ENCODE measurements around the gene MITF.
A peak's percentile ranks its signal among the peaks of the same experiment; 100 is the strongest.
"Not testable (repeated sequence)": the region's sequence is repeated elsewhere in the genome, so short reads cannot be mapped to it uniquely, and the experiment has no call there.

MITF gene

DNA sequence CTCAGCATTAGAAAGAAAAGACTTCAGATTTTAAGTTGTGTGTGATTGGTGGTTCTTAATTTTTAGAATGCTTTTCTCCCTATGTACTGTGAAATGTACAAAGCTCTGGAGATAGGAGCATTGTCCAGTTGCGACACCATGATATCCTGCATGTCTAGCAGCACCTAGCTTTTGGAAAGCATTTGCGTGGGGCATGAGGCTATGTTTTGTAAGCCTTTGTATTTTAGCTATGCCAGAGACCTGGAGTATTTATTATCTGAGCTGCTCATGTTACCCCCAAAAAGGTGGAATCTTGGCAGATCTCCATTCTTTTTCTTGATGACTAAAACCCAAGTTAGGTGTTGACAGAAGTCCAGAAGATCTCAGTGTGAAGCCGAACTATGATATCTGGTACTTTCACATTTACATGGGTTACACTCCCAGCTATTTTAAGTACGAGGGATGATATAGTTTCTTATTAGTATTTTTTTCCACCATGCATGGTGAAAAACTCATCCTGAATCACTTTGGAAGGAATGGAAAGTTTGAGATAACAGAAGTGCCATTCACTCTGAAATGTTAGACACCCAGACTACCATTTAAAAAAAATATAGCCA is 133.6 kb downstream of the MITF start:
- no peak for DNase-seq (ENCODE audit: low spot score)

DNA sequence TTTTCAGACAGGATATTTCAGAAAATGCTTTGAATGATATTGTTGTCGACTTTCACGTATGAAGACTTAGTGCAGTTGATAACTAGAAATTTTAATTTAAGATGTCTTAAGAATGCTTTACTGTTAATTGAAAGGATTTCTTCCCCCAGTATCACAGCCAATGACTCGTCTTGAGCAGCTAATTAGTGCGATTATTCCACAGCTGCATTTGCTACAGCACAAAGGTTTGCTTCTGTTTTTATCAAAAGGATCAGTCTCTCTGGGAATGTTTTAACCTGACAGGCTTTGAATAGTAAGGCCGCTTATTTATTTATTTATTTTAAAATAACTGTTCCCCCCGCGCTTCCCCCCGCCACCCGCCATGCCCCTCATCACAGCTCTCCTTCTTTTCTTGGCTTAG is 136.8 kb downstream of the MITF start:
- no peak for DNase-seq (ENCODE audit: low spot score)

DNA sequence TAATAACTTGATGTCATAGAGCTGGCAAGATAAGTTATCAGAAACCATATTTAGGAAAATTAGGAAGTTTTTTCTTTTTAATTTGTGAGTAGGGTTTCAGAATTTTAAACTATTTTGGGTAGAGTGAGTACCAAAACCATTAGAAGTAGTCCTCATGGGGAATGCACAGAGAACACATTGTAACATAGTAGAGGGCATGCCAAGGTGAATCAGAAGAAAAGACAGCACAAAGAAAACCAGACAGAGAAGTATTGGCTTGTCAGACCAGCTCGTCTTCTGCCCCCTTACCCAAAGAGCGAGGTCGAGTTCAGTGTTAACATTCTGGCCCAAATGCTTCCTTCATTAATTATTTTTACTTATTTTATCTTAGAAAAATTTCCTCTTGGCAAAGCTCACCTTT is 139.0 kb downstream of the MITF start:
- DNase-seq (ENCODE audit: low spot score) = no peak

DNA sequence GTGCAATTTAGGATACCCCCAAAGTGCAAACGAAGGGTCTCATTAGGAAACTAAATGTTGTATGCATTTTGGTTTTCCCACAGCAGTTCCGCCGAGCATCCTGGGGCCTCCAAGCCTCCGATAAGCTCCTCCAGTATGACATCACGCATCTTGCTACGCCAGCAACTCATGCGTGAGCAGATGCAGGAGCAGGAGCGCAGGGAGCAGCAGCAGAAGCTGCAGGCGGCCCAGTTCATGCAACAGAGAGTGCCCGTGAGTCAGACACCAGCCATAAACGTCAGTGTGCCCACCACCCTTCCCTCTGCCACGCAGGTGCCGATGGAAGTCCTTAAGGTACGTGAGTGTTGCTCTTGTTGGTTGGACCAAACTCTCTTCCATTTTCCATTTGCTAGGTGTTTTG is 139.8 kb downstream of the MITF start:
- DNase-seq (ENCODE audit: low spot score) = no peak

DNA sequence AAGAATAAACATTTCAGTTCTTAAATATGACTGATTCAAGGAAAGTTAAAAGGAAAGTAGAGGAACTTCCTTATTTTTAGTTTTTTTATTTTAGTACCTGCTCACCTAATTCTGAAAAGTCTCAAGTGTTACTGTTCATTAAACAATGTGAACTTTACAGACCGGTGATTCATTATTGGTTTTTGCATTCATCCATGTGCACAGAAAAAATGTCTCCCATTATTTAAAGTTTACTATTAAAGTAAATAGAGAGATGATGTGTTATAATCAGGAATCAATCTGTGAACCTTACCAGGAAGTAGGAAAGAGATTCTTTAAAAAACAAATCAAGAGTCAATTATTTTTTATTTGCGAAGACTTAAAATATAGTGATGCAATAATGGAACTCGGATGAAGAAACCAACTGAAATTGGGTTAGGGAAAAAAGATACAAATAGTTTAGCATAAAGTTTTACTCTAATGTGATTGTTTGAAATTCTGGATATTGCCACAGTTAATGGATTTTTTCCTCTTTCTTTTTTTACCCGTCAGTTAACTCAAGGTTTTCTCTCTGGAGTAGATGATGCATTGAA is 140.9 kb downstream of the MITF start:
- no peak for DNase-seq (ENCODE audit: low spot score)

DNA sequence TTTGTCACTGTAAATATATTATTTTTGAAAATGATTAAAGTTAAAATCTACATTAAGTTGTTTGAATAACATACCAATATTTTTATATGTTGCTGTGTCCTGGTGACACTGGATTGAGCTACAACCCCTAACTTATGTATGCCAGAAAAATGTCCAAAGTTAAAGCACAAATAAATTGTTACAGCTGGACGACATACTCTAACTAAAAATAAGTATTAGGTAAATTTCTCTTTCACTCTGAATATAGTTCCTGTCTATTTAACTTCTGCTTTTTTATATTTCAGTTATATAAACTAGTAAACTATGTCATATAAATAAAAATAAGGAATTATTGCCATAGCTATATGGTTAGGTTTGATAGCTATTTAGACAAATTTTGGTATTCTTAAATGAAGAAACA is 141.8 kb downstream of the MITF start:
- DNase-seq (ENCODE audit: low spot score) = peak; percentile 24

DNA sequence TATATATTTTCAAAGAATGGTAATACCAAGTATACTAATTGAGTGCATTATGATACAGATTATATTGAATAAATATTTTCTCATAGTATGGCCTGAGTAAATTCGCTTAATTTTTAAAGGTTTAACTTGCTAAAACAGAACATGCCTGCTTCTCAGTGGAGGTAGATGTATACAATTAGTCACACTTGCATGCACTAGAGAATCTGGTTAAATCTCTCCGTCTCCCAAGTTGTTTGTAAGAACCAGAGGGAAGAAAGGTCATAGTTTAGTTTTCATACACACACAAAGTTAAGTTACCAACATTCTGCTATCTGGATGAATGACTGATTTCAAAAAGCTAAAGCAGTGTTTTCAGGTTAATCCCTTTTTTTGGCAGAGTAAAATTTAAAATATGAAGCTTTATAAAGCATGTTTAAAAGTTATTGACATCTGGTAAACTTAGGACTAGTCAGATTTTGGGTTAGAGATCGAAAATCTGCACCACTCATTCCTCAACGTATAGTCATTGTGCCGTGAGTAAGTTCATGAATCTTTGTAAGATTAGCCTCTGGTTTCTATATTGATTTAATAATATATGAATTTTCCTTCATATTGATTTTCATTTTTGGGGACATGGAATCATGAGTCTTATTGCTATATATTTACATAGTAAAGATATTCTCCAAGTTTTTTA is 142.6 kb downstream of the MITF start:
- DNase-seq (ENCODE audit: low spot score) = peak; percentile 9

DNA sequence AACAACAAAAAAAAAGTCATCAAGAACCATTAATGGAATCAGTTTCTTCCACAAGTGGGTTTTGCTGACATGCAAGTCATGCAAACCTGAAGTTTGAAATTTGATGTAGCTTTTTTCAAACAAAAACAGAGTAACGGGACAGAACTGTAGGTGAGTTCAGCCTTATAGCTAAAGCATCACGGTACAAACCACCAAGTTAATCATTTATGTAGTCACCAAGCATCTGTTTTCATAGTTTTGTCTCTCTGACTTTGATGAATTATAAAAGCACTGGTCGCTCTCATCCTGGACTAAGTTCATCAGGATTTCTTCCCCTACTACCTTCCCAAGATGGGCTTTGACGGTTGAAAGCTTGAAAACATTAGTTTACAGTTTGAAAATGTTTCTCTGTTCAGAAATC is 143.3 kb downstream of the MITF start:
- no peak for DNase-seq (ENCODE audit: low spot score)

DNA sequence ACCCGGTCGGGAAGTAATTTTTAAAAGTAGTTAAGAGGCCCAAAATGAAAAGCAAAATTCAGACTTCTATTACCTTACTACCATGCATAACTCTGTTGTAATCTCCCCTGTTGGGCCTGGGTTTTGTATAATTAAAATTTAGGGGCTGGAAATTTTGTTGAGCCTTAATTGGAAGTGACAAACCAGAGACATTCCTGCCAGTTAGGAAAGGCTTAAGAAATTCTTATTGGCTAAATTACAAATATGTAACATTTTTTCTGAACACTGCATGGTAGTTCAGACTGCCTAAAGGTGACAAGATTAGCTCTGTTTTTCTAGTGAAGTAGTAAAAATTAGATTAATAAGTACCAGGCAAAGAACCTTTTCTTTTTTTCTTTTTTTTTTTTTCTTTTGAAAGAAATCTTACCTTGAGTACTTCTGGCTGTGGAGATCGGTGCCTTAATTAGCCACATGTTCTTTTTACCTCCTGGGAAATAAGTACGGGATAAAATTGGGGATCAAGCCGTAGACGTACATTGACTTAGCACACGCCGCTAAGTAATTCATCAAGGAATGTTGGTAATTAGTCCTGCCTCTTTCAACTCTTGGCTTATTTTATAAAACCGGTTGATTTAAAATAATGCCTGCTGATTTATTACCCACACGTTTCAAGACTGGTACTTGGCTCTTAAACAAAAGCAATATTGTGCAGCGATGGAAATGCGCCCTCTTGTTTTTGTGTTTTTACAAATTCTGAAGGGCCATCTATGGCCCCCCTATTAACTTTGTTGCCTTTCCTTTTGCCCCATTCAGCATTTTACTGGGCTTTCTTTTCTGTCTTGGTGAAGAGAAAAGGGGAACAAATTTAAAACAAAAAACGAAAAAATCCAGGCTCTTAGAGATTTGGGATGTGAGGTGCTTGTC is 149.0 kb downstream of the MITF start:
- no peak for DNase-seq (ENCODE audit: low spot score)

DNA sequence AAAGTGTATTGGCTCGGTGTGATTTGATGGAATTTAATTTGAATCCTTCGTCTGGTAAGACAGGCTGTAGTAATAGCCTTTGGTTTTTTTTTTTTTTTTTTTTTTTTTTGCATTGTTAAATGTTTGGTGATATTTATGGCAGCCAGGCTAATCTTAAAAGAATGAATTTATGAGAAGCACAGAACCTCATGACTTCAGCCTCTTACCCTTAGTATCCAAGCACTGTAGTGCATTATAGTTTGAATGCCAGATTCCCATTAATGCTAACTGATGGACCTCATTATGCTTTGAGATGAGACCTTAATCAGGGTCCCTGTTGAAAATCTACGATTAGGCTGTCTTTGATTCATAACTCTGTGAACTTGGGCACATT is 149.7 kb downstream of the MITF start:
- DNase-seq (ENCODE audit: low spot score) = no peak

DNA sequence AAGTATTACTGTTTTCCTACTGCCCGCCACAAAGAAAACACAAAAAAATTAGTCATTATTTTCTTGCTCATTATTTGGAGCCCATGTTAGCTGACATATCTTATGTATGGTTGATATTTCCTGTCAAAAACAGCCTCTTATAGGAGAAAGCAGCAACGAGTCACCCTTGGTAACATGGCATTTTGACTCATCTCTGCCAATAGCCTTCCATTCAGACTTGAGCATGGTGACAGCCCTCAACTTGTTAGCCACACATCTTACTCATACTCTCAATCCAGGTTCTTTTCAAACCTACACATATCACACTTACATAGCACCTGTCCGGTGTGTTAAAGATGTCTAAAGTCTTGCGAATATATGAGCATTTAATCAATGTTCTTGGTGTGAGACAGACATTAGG is 150.8 kb downstream of the MITF start:
- no peak for DNase-seq (ENCODE audit: low spot score)

DNA sequence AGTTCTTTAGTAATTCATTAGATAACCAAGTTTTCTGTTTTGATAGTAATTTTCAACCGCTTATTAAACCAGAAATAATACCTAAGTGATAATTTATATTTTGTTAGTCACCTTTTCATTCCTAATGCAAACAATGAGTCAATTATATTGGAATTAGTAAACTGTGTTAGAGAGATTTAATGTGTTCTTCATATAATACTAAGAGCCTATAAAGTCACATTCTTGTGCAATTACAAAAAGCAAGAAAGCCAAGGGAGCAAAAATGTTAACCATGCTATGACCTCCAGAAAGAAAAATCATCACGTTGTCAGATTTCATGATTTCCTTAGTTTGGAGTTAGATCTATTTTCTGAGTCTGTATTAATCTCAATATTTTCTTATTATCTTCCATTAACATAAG is 151.4 kb downstream of the MITF start:
- DNase-seq (ENCODE audit: low spot score) = no peak

DNA sequence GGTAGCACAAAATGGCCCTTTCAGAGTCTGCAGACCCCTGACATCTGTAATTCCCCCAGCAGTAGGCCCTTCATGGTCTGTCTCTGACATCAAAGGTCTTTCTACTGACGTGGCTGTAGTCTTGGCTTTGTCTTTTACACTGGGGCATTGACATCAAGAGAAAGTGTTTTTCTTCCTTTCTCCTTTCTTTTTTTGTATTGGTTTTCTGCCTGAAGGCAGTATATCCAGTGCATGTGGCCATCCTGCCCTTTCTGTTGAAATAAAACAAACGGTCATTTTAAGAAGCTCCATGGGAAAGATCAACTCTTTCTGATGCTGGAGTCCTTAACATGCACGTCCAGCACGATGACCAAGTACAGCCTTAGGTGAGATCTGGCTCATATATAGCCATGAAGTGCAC is 153.4 kb downstream of the MITF start:
- no peak for DNase-seq (ENCODE audit: low spot score)

DNA sequence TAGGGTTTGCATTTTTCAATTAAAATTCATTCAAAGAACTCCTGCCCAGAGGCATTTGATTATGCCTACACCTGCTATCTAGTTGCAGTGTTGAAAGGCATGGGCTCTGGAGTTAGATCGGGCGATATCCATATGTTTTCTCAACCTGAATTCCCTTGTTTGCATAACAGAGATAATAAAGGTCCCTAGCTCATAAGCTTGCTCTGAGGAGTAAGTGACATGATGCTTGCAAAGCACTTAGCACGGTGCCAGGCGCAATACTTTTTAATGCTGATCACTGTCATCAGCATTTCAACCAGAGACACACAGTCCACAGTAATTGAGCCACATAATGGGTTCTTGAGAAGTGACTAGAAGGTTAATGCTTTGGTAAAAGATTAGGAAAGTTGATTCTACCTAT is 154.0 kb downstream of the MITF start:
- DNase-seq (ENCODE audit: low spot score) = no peak

DNA sequence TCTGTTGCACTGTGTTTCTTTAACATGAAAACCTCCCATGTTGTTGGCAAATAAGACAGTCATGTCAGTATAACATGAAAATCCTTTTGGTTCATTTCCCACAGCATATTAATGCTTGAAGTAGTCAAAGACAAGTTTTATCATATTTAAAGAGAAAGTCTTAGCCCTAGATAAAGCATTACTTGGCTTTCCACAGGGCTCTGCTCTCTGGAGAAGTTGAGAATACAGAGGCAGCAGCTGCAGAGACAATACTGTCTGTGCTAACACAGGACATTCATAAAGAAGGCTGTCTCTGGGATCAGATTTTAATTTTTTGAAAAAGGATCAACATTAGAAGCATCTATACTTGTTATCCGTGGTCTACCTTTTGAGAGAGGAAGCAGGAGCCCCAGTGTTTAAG is 156.8 kb downstream of the MITF start:
- no peak for DNase-seq (ENCODE audit: low spot score)

DNA sequence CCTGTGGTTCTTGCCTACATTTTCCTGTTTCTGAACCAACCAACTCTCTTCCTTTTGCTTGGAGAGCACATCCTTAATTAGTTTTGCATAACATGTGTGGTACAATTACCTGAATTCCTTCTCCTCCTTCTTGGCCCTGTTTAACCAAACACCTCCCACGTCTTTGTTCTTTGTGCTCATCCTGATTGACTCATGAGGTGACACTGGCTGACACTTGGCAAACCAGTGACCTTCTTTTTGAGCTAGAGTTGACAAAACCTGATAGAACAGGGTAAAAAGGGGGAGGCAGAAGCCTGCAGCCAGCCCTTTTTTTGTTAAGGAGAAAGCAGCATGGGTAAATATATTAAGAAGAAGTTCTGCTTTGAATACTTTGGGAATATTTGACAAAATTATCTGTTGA is 161.1 kb downstream of the MITF start:
- DNase-seq (ENCODE audit: low spot score) = no peak

DNA sequence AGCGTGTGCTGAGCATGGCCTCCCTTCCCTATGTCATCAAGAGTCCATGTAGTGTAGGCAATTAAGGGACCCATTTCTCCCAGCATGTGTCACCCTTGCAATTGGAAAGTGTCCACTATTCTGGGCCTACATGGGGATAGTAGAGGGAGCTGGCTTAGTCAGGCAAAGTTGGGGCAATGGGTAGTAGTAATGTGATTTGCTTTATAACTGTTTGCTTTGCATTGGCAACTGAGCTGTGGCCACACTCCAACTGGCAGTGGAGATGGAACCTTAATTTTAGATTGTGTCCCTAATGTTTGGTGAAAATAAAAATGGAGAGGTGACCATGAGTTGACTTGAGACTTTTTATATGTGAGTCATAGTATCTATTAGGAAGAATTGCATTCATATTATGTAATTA is 162.5 kb downstream of the MITF start:
- DNase-seq (ENCODE audit: low spot score) = no peak

DNA sequence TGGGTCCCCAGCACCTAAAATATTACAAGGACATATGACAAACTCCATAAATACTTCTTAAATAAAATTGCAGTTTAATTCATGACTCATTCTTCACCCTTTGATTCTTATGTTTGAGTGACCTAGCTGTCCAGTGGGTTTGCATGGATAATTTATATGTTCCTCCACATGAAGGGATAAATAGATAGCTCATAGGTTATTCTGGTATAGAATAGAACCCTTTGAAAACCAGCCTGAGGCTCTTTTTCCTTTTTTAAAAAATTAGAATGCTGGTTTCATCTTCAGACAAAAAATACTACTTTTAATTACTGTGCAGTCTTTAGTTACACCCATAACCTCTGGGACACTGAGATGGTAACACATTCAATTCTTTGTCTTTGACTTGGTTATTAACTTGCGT is 163.1 kb downstream of the MITF start:
- DNase-seq (ENCODE audit: low spot score) = no peak

DNA sequence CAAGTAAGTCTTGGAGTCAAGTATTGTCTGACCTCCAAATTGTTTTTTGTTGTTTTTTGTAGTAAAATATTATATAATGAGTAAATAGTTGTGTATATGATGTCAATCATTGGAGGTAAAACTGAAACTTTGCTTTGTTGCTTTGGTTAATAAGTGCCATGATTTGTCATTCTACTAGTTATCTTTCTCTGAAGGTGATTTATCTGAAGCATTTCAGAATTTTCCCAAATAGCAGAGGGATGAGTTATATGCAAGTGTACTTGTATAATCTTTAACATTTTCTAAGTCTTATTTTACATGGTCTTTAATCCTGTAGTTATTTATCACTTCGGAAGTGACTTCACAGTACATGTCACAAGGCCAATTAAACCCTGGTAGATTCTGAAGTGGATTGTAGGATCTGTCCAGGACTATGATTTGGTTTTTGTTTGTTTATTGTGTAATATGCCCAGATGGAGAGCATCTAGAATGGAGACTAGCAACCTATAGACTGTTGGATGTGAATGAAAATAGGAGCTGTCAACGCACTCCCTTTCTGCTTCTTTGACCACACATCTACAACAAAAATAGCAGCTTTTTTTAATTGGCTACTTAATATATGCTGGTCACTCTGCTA is 167.2 kb downstream of the MITF start:
- DNase-seq (ENCODE audit: low spot score) = no peak

DNA sequence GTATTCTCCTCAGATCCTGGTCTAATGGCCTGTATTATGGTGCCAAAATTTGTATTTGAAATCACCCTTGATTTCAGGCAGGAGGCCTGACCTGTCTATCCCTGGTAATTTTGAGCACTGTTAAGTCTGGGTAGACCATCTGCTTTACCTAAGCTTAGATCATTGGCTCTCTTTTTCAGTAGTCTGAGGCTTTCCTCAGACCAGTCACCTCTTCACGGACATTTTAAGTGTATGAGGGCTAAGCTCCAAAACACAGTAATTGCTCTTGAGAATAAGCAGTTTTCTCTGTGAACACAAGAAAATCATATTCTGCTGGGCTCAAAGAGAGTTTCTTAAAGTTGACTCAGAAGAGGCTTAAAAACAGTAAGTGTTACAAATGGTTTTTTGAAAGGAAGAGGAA is 168.3 kb downstream of the MITF start:
- DNase-seq (ENCODE audit: low spot score) = no peak

DNA sequence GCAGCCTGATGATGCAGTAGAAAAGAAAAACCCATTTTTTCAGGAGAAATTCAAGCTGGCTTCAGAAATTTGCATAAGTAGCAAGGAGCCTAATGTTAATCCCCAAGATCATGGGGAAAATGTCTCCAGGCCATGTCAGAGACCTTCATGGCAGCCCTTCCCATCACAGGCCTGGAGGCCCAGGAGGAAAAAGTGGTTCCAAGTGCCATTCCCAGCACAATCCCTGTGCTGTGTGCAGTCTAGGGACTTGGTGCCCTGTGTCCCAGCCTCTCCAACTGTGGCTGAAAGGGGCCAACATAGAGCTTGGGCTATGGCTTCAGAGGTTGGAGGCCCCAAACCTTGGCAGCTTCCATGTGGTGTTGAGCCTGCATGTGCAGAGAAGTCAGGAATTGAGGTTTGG is 170.6 kb downstream of the MITF start:
- not testable (repeated sequence) for DNase-seq (ENCODE audit: low spot score)

DNA sequence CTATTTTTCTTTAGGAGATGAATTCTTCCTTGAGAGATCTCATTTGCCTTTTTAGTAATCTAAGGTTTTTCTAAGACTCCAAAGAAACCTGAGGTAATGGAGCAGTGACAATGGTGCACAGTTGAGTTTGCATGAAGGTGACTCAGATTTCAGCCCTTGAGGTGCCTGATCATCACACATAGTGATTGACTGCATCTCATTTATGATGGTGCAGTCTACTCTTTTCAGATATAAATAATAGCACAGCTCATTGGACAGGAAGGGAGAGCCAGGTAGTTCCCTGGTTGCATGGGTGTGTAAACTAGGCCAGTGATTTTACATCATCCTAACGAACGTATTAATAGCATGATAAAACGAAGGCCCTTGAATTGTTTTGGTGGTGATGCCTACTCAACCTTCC is 174.2 kb downstream of the MITF start:
- no peak for DNase-seq (ENCODE audit: low spot score)

DNA sequence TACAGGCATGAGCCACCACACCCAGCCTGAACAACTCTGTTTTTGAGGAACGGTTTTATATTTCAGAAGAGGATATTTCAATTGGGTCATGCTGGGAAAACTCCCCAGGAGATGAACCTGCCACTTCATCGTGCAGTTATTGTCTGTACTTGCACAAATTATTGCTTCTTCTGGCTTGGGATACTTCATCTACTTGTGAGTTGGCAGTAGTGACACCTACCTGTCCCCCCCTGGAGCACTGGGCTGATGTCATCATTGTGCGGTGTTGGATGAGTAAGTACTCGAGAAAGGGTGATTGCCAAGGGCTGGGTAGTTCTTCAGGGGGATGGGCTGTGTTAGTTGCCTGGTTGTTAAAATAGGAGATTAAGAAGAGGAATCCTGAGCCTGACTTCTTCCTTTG is 175.1 kb downstream of the MITF start:
- no peak for DNase-seq (ENCODE audit: low spot score)

Data from germinal center (tissue), 1 donor.